ENCODE data around the gene PFKFB3.
A peak's percentile ranks its signal among the peaks of the same experiment; 100 is the strongest.
"Not testable (repeated sequence)": the region's sequence is repeated elsewhere in the genome, so short reads cannot be mapped to it uniquely, and the experiment has no call there.

The PFKFB3 gene

GRCh38 chr10:6162589-6163356 is 40.0 kb upstream of the PFKFB3 start:
- Histone ChIP-seq H3K9me3 (ENCODE audit: severe bottlenecking) (no peaks in the 10 kb centered on the region), H3K4me1 (ENCODE audit: insufficient read depth, poor library complexity, severe bottlenecking) (no peaks in the 10 kb centered on the region), H3K36me3 (ENCODE audit: low read depth) (peaks cover 20% of the 10 kb centered on the region), H3K27ac (ENCODE audit: poor library complexity, severe bottlenecking) (no peak overlapping the region), H3K27me3 (ENCODE audit: insufficient read depth, poor library complexity, severe bottlenecking) (no peaks in the 10 kb centered on the region), H3K4me3 (ENCODE audit: severe bottlenecking) (peak overlapping the region; percentile 56)
- DNase-seq (ENCODE audit: low spot score): no peak
- TF ChIP-seq, protein P1, sequence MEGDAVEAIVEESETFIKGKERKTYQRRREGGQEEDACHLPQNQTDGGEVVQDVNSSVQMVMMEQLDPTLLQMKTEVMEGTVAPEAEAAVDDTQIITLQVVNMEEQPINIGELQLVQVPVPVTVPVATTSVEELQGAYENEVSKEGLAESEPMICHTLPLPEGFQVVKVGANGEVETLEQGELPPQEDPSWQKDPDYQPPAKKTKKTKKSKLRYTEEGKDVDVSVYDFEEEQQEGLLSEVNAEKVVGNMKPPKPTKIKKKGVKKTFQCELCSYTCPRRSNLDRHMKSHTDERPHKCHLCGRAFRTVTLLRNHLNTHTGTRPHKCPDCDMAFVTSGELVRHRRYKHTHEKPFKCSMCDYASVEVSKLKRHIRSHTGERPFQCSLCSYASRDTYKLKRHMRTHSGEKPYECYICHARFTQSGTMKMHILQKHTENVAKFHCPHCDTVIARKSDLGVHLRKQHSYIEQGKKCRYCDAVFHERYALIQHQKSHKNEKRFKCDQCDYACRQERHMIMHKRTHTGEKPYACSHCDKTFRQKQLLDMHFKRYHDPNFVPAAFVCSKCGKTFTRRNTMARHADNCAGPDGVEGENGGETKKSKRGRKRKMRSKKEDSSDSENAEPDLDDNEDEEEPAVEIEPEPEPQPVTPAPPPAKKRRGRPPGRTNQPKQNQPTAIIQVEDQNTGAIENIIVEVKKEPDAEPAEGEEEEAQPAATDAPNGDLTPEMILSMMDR (IDR thresholded peaks at IDR 0.05; ENCODE audit: poor library complexity, severe bottlenecking): no peak
- ATAC-seq (ENCODE audit: low read depth): no peak

GRCh38 chr10:6163364-6164270 is 39.1 kb upstream of the PFKFB3 start:
- DNase-seq (ENCODE audit: low spot score): no peak
- Histone ChIP-seq H3K27ac (ENCODE audit: poor library complexity, severe bottlenecking) (peak overlapping the region; percentile 48), H3K4me3 (ENCODE audit: severe bottlenecking) (peak overlapping the region; percentile 56), H3K36me3 (ENCODE audit: low read depth) (peaks cover 21% of the 10 kb centered on the region), H3K9me3 (ENCODE audit: severe bottlenecking) (no peaks in the 10 kb centered on the region), H3K27me3 (ENCODE audit: insufficient read depth, poor library complexity, severe bottlenecking) (no peaks in the 10 kb centered on the region), H3K4me1 (ENCODE audit: insufficient read depth, poor library complexity, severe bottlenecking) (no peaks in the 10 kb centered on the region)
- peak; percentile 94 for ATAC-seq (ENCODE audit: low read depth)
- TF ChIP-seq, protein P1 (IDR thresholded peaks at IDR 0.05; ENCODE audit: poor library complexity, severe bottlenecking): no peak

DNA sequence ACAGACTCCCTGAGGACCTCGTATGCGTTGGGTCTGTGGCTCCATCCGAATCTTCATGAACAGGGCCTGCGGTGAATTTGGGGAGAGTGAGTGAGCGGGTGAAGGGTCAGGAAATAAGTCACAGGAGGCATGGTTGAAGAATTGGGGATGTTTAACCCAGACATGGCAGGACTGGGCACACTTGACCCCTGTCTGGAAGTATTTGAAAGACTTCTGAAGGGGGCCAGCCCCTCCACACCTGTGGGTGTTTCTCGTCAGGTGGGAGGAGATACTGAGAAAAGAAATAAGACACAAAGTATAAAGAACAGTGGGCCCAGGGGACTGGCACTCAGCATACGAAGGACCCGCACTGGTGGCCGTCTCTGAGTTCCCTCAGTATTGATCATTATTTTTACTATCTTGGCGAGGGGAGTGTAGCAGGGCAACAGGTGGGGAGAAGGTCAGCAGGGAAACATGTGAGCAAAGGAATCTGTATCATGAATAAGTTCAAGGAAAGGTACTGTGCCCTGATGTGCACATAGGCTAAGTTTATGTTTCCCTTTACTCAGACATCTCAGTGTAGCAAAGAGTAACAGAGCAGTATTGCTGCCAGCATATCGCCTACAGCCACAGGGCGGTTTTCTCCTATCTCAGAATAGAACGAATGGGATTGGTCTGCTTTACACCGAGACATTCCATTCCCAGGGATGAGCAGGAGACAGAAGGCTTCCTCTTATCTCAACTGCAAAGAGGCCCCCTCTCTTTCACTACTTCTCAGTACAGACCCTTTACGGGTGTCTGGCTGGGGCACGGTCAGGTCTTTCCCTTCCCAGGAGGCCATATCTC is 38.2 kb upstream of the PFKFB3 start:
- ATAC-seq (ENCODE audit: low read depth): no peak
- H3K9me3 ChIP-seq (ENCODE audit: severe bottlenecking): no peaks in the 10 kb centered on the region
- H3K36me3 ChIP-seq (ENCODE audit: low read depth): peaks cover 21% of the 10 kb centered on the region

GRCh38 chr10:6165221-6165725 is 37.5 kb upstream of the PFKFB3 start:
- Histone ChIP-seq H3K9me3 (ENCODE audit: severe bottlenecking) (no peaks in the 10 kb centered on the region), H3K4me1 (ENCODE audit: insufficient read depth, poor library complexity, severe bottlenecking) (no peaks in the 10 kb centered on the region), H3K27ac (ENCODE audit: poor library complexity, severe bottlenecking) (no peak overlapping the region), H3K4me3 (ENCODE audit: severe bottlenecking) (no peak overlapping the region), H3K27me3 (ENCODE audit: insufficient read depth, poor library complexity, severe bottlenecking) (no peaks in the 10 kb centered on the region), H3K36me3 (ENCODE audit: low read depth) (peaks cover 21% of the 10 kb centered on the region)
- TF ChIP-seq, protein P1 (IDR thresholded peaks at IDR 0.05; ENCODE audit: poor library complexity, severe bottlenecking): no peak
- DNase-seq (ENCODE audit: low spot score): no peak
- ATAC-seq (ENCODE audit: low read depth): no peak

More for the DNA sequence above, 38.2 kb upstream of the PFKFB3 start:
- H3K4me1 ChIP-seq (ENCODE audit: insufficient read depth, poor library complexity, severe bottlenecking): no peaks in the 10 kb centered on the region
- peak overlapping the region; percentile 48 for H3K27ac ChIP-seq (ENCODE audit: poor library complexity, severe bottlenecking)
- TF ChIP-seq, protein P1 (IDR thresholded peaks at IDR 0.05; ENCODE audit: poor library complexity, severe bottlenecking): no peak
- no peak for DNase-seq (ENCODE audit: low spot score)
- H3K4me3 ChIP-seq (ENCODE audit: severe bottlenecking): peak overlapping the region; percentile 56
- H3K27me3 ChIP-seq (ENCODE audit: insufficient read depth, poor library complexity, severe bottlenecking): no peaks in the 10 kb centered on the region

GRCh38 chr10:6165933-6166332 is 36.8 kb upstream of the PFKFB3 start:
- H3K9me3 ChIP-seq (ENCODE audit: severe bottlenecking); H3K4me1 ChIP-seq (ENCODE audit: insufficient read depth, poor library complexity, severe bottlenecking); H3K27ac ChIP-seq (ENCODE audit: poor library complexity, severe bottlenecking); ATAC-seq (ENCODE audit: low read depth); H3K27me3 ChIP-seq (ENCODE audit: insufficient read depth, poor library complexity, severe bottlenecking); DNase-seq (ENCODE audit: low spot score); H3K4me3 ChIP-seq (ENCODE audit: severe bottlenecking): not testable (repeated sequence)
- H3K36me3 ChIP-seq (ENCODE audit: low read depth): peaks cover 21% of the 10 kb centered on the region
